NCI-H2029 (cell line): ENCODE data around the gene TRAIP.
A peak's percentile ranks its signal among the peaks of the same experiment; 100 is the strongest.
"Not testable (repeated sequence)": the region's sequence is repeated elsewhere in the genome, so short reads cannot be mapped to it uniquely, and the experiment has no call there.

Experiments
- DNase-seq: peaks from one replicate; lab custom pipeline; 2025; lab: John Stamatoyannopoulos, UW

Gene TRAIP, protein sequence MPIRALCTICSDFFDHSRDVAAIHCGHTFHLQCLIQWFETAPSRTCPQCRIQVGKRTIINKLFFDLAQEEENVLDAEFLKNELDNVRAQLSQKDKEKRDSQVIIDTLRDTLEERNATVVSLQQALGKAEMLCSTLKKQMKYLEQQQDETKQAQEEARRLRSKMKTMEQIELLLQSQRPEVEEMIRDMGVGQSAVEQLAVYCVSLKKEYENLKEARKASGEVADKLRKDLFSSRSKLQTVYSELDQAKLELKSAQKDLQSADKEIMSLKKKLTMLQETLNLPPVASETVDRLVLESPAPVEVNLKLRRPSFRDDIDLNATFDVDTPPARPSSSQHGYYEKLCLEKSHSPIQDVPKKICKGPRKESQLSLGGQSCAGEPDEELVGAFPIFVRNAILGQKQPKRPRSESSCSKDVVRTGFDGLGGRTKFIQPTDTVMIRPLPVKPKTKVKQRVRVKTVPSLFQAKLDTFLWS

DNA sequence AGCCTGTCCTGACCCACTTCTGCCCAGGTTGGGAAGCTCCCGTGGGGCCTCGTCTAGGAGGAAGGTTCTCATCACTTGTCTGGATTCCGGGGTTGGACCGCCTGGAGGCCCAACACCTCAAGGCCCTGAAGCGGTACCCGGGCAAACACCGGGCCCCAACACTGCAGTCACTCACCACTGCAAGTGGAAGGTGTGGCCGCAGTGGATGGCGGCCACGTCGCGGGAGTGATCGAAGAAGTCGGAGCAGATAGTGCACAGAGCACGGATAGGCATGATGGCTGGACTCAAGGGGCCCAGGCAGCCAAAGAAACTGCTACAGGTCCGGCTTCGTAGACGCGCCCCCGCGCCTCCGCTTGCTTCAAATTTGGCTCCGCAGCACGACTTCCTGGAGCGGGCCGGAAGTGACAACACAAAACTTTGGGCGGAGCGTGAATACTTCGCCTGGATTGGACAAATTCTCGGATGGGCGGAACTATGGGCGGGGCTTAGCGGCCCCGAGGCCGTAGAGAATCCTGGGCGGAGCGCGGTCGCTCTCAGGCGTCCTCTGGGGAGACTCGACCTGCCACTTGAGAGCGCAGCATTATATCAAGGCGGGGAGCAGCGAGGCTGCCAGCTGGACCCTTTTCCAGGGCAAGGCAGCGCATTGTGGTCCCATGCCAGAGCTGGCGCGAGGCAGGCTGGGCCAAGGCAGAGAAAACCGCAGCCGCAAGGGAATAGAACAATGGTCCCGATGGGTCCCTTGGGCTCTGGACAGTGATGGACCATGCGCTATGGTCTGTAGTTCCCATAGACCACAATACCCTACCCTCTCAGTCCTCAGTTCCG lies at the start of gene TRAIP:
TRAIP (minus strand) TSS at position 384 of the 825 bp plus-strand sequence; CDS start at position 273, 111 bp downstream.
- peak; percentile 79 for DNase-seq

DNA sequence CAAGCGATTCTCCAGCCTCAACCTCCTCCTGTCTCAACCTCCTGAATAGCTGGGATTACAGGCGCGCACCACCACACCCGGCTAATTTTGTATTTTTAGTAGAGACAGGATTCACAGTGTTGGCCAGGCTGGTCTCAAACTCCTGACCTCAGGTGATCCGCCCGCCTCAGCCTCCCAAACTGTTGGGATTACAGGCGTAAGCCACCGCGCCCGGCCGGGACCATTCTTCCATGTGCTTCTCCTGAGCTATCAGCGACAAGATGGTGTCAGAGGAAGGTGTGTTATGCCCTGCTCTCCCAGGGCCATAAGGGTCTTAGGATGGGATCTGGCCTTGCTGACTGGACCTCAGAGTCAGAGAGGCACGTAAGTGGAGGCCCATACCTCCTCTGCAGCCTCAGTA lies 48.1 kb upstream of the TRAIP start:
- DNase-seq, result not testable (repeated sequence)

DNA sequence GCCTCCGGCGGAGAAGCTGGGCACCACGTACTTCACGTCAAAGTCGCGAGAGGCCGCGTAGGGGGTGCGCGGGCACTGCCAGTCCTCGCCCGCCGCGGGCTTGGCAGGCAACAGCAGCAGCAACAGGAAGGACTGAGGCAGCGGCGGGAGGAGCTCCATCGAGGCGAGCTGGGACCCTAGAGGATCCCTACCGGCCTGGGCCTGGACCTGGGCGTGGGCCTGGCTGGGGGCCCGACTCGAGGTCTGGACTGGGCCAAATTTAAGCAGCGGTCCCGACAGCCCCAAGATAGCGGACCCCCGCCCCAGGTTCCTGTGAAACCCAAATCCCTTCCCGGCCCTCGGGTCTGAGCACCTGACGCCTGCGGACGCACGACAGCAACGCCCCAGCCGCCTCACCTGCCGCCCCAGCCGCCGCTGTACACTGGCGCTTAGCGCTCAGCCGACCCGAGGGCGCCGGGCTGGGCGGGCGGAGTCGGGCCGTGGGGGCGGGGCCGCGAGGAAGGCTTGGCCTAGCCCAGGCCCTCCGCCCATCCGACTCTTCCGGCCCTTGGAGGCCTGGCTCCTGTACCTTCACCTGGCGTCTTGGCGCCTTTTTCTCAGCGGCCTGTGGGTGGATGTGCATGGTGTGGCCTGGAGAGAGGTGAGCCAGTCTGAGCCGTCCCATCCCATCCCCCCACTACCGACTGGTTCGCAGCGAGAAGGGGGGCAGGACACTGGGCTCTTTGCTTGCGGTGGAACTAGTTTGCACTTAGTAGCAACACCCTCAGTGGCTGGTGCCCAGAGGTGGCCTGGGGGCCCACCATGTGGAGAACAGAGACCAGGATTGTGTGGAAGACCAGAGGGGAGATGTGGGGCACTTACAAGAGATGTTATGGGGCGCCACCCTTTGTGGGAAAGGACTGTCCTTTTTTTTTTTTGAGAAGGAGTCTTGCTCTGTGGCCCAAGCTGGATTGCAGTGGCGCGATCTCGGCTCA lies 47.4 kb upstream of the TRAIP start, which contains the start of gene MST1R:
MST1R (minus strand) TSS at position 423 of the 974 bp plus-strand sequence; CDS start at position 159, 264 bp downstream.
- peak; percentile 89 for DNase-seq

DNA sequence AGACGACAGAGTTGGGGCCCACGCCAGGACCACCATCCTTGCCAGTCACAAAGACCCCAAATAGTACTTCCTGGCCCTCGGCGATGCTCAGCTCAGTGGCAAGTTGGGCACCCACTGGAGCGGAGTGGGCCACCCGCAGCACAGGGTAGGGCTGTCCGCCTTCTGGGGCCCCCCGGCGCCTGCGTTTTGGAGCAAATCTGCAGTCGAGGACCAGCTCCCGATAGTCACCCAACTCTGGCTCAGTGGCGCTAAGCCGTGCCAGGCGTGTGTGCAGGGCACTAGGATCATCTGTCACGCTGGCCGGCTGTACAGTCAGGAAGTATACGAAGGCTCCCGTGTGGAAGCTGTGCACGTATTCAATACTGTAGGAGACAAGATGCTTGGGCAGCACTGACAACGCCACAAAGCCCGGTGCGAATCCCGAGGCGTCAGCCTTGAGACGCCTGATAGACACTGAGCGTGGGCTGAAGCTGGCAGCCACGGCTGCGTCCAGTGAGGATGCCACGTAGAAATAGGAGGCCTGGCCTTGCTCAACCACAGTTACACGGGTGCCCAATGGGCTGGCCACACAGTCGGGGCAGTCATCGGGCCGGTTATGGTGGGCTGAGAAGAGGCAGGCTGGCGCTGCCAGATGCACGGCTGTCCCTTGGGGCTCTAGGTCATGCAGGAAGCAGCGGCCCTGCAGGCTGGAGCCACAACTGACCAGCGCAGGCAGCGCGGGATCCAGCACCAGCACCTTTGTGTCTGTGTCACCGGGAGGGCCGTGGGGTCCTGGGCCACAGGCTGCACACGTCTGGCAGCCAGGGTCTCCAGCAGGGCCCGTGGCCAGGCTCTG lies 46.4 kb upstream of the TRAIP start:
- no peak for DNase-seq

DNA sequence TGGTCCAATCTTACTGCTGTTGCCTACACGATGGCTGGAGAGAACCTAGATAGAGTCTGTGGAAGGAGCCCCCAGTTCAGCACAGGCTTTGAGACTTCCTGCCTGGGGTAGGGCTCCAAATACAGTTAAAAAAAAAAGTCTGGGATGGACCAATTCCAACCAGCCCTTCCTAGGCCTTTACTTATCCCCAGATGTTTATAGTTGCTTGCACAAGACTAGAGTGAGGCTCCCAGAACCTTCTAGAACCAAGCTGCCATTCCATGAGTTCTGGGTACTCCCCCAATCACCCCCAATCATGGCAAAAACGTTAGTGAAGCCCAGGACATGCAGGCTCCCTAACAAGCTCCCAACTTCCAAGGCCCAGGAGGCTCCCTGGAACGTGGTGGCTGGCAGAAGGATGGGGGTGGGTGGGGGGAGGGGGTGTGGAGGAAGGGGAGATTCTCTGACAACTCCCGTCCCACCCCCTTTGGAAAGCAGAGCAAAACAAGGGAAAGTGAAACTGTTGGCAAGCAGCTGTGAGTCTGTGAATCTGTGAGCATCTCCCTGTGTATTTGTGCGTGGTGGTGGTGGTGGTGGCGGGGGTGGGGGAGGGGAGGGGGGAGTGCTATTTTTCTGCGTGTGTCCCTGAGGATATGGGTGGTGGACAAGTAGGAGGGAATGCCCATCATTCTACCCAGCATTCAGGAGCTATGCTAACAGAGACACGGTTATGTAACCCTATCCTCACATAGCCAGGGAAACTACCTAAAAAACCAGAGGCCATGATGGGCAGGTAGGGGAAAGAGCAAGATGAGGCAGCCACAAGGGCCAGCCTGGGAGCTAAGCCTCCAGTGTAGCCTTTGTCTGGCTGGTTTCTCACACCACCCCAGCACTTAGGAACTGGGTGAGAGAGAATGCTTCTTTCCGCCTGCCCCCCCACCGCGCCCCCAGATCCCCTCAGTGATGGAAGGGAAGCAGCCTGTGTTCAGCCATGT lies 45.3 kb upstream of the TRAIP start:
- DNase-seq, result no peak

DNA sequence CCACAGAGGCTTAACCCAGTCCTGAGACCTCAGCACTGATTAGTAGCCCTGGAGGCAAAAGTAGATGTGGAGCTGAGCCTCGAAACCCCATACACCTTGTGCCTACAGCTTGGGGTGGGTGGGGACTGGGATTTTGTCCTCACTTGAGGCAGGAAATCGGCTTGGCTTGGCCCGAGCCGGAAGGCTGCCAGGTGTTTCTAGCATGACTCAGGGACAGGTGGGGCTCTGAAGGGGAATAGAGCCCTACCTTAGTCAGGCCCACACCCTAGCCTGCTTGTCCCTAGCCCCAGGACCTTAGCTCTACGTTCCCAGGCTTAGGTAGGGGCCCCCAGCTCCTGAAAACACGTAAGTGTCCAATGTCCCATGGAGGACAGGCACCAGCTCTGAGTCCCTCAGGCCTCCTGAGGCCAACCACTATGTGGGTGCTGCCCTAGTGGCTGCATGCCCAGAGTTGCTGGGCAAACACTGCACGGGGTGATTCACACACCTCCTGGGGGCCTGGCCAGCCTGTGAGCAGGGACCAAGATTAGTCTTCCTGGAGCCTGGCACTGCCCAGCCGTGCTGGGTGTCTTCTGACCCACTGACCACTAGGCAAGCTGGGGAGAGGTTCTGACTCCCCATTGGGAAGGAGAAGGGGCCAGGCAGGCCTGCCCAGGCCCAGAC lies 44.3 kb upstream of the TRAIP start:
- DNase-seq, result peak; percentile 62

DNA sequence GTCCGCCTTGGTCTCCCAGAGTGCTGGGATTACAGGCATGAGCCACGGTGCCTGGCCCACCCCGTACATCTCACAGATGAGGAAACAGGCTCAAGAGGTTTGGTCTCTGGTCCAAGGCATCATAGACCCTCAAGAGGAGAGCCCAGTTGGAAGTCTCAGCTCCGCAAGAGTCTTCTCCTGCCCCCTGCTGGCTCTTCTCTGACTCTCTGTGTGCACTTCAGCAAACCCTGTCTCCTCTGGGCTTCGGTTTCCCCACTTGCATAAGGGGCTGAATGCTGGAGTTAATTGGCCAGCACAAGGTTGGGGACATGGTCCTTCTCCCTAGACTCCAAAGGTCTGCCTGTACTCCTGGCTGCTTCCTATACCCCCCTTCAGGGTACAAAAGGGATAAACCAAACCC lies 43.5 kb upstream of the TRAIP start:
- DNase-seq, result no peak

DNA sequence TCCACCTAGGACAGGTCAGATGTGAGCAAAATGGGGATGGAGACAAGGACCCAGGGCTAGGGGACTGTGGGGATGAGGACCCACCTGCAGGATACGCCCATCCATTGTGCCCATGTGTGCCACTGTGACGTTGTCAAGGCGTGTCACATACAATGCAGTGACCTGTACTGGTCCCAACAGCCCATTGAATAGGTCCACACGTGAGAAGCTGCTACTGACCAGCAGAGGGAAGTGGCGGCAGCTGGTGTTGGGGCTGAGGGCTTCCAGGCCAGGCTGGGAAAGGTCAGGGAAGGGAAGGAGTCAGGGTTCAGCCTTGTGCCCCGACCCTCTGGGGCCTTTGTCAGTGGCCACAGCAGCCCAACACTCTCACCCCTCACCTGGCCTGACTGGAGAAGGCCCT lies 42.6 kb upstream of the TRAIP start:
- DNase-seq, result no peak

DNA sequence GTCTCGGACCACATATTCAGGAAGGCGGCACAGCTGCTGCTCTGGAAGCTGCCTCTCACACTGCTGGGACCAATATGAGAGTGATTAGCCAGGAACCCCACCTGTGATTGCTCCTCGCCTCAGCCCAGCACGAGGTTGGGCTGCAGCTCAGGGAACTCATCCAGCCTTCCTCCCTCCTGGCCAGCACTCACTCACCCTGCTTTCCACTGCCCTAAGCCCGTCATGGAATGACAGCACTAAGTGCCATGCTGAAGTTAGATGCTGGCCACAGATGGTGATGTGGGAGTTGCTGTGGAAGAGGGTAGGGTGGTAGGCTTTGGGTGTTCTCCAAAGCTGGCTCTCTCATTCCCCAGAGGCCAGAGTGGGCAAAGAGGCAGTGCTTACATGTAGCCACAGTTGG lies 40.0 kb upstream of the TRAIP start:
- no peak for DNase-seq

DNA sequence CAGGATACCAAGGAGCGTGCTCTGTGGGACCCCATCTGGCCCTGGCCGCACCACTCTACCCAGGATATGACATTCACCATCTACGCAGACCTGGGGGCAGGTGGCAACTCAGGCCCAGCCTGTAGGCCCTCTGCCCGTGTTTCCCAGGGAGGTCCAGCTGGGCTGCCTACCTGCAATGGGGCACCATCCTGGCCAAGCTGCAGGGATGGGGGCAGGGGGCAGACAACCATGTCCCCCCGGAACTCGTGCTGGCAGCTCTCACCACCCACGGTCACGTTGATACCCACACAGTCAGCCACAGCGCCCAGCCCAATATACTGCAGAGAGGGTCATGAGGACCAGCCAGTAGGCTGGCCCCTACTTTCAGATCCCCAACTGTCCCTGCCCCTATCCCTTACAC lies 39.4 kb upstream of the TRAIP start:
- no peak for DNase-seq

DNA sequence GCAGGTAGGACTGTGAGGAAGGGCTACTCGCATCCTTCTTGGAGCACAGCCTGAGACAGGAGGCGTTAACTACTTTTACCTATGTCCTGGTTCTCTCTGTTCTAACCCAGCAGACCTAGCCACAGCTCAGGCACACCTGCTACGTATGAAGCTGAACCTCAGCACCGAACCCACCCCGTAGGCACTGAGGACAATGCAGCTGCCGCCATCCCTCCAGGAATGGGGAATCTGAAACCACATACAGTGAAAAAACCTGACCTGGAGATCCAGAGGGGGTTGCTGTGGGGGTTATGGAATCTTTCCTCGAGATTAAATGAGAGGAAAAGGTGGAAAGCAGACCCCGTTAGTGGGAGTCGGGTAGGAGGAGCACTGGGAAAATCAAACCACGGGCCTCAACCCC lies 32.9 kb upstream of the TRAIP start:
- DNase-seq, result no peak

DNA sequence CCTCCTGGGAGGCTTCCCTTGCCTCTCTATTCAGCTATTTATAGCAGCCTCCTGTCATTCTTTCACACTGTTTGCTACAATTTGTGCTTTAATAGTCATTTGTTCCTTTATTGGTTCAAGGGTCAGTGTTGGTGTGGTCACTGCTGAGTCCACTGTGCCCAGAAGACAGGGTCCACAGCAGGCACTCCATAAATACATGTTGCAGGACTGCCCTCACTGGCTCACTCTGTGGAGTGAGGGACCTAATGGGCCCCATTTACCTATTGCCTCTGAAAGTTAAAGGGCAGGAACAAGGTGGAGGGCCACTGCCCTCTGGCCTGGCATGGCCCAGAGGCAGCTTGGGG lies 30.5 kb upstream of the TRAIP start:
- DNase-seq, result no peak

DNA sequence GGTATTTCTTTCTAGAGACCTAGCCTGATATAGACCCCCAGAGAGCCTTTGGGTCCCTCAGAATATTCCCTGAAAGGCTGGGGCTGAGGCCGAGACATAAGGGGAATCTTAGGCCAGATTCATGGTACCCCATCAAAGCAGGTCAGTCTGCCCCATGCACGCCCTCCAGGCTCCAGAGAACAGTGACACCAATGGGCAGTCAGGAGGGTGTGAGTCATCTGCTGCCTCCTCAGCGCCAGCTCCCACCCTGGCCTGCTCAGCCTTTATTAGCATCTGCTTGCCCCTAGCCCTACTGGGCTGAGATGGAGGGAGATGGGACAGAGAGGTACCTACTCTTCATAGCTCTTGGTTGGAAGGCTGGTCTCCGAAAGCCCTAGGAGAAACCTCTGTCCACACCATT lies 27.6 kb upstream of the TRAIP start:
- no peak for DNase-seq

DNA sequence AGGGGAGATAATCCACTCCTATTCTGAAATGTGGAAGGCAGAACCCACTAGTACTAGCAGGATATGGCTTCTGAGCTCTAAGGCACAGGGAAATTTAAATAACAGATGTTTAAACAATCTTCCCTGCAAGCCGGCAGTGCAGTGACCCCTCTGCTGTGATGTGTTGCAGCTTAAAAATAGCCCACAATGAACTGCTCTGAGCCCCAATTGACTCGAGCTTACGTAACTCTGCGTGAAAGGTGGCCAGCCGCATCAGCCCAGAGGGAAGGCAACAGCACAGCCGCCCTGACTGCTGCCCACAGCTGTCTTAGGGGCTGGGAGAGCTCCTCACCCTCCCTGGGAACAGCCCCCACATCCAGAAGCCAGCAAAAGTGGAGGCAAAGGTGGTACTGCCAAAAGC lies 25.8 kb upstream of the TRAIP start:
- no peak for DNase-seq

DNA sequence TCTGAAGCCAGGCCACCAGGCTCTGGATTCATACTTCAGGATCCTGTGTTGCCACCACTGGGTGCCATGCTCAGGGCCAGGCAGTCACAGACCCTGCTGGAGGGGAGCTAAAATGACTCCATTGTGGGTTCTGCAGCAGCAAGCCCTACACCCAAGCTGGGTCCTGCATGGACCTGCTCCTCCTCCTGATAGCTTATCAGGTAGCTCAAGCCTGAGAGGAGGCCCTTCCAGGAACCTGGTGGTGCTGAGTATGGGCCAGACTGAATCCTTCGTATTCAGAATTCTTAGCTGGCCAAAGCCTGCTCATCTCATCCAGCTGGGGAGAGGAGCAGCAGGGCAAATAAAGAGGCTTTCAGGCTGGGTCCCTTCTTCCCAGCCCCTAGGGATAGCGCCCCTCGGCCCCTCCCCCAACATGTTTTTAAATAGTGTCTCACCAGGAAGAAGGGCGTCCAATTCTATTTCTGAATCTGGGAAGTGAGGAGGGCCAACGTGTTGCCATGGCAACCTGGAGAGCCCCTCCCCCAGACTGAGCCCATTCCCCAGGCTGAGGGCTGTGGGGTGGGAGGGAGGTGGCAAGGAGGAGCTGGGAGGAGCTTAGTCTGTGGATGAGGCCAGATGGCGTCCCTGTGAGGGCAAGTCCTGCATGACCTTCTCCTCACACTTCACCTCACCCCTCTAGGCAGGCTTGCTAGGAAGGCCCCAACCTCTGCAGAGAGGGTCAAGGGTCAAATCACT lies 24.4 kb upstream of the TRAIP start:
- no peak for DNase-seq

DNA sequence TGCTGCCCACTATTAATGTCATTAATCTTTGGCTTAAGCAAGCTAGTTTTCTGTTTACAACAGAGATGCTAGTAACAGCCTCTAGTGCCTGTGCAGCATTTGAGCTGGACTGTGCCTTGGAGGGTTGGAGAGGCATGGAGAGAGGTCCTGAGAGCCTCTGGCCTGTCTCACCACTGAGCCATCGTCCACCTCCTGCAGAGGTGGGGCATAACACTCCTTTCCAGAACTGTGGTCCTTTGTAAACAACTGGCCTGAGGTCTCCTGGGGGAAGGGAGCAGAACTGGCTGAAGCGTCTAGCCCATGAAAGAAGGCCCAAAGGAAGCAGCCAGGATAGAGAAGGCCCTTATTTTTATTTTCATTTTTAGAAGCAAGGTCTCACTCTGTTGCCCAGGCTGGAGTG lies 23.4 kb upstream of the TRAIP start:
- DNase-seq, result no peak

DNA sequence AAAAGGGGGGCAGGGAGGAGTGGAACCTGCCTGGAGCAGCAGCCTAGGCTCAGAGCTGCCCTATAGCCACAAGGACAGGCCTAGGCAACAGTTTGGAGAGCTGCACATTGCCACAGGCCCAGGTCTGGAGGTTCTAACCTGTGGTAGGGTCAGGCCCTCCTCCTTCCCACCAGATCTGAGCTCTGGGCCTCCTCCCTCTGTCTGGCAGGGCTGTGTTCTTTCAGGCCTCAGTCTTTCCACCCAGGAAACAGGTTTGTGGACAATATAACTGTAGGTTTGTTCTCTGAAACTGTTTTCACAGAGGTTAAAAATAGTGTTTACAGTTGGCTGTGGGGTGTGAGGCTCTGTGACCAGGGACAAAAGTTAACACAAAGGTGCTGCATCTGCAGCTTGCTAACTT lies 22.3 kb upstream of the TRAIP start:
- DNase-seq, result no peak

DNA sequence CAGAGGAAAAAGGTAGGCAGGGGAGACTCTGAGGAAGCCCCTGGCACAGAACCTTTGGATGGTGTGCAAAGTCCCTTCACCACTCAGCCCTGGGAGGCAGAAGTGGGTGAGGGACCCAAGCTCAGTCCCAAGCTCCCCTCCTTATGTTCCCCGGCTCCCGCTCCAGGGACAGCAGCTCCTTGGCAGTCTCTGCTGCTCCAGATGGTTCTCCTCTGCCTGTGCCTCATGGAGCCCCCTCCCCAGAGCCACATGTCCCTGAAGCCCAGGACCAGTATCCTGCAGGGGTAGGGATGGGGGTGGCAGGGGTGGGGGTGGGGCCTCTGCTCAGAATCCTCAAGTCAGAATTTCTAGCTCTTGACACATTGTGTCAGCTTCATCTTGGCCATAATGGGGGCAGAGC lies 21.4 kb upstream of the TRAIP start:
- DNase-seq, result no peak

DNA sequence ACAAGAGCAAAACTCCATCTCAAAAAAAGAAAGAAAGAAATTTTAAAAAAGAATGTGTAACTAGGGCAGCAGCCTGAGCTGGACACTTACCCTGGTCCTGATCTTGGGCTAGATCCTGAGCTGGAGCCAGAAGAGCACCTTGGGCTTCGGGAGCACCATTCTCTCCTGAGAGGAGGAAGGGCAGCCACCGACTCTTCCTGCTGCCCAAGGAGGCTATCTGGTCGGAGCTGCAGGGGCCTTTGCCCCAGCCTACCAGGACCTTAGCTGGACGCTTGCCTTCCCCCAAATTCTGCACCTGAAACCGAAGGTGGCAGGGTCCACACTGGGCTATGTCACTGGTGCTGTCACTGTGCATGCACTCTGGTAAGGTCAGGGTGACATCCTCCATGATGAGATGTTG lies 20.2 kb upstream of the TRAIP start:
- no peak for DNase-seq
